Skin epidermis (tissue), 12 donors: ENCODE results near the gene MYO10.
"Not testable (repeated sequence)": the region's sequence is repeated elsewhere in the genome, so short reads cannot be mapped to it uniquely, and the experiment has no call there.

Experiments
- H3K27ac ChIP-seq, 21 experiments: fragments of 200-600 bp; sonication (generic) in 11 of 21; one replicate each; pipeline ENCODE4 v1.5.0; 2020; ENCODE audit warnings: mild to moderate bottlenecking in 3 of 21, inconsistent platforms in 2 of 21, moderate library complexity in 2 of 21
- H3K4me3 ChIP-seq, 7 experiments: fragments of 200-600 bp; sonication (generic) in 2 of 7; one replicate each; pipeline ENCODE4 v1.5.0; 2020; ENCODE audit warnings: inconsistent platforms in 2 of 7, mild to moderate bottlenecking in 2 of 7, moderate library complexity in 1 of 7

Gene MYO10

DNA sequence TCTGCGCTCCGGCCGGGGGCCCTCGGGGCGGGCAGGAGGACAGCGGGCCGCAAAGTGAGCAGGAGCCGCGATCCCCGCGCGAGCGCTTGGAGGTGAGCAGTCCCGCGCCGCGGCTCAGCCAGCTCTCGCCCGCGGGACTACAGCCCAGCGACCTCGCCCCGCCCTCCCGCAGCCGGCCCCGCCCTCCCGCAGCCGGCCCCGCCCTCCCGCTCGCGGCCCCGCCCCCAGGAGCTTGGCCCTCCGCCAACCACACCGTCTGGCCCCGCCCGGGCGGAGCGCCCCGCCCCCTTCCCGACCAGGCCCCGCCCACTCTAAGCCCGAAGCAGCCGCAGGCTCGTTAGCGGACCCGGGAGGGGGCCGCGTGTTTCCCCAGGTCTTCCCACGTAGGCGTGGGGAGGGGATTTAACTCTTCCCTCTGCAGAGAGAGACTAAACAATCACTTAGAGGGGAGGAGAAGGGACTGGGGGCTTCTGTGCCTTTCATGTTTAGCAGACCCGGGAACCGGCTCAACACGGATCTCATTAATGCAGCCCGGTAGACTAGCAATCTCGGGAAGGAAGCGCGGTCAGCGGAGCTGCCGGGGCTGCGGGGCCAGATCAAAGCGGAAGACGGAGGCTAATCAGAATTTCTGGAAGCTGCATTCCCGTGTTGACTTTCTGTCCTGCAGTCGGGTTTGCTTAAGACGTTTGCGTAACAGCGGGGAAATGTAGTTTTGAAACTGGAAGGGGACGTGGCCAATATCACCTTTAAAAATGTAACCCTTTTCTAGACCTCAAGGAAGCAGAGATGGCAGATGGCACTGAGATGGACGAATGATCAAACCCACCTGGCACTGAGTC is at the start of gene MYO10:
TSS of gene MYO10 (minus strand) at position 139 of the 839 bp plus-strand sequence. CDS start 480 bp downstream, outside the sequence.
- Histone ChIP-seq H3K4me3 (peak within 1 kb of the TSS; percentile 59 to 84 (median 80)), H3K27ac (peak within 1 kb of the TSS; percentile 63 to 96 (median 87))

- not testable (repeated sequence) for H3K27ac ChIP-seq, H3K4me3 ChIP-seq
Observed at GRCh38 chr5:16985304-16985703, 49.2 kb upstream of the MYO10 start.

- no peak overlapping the region for H3K4me3 ChIP-seq
- H3K27ac ChIP-seq: no peak overlapping the region
Observed at GRCh38 chr5:16983972-16984371, 47.9 kb upstream of the MYO10 start.

DNA sequence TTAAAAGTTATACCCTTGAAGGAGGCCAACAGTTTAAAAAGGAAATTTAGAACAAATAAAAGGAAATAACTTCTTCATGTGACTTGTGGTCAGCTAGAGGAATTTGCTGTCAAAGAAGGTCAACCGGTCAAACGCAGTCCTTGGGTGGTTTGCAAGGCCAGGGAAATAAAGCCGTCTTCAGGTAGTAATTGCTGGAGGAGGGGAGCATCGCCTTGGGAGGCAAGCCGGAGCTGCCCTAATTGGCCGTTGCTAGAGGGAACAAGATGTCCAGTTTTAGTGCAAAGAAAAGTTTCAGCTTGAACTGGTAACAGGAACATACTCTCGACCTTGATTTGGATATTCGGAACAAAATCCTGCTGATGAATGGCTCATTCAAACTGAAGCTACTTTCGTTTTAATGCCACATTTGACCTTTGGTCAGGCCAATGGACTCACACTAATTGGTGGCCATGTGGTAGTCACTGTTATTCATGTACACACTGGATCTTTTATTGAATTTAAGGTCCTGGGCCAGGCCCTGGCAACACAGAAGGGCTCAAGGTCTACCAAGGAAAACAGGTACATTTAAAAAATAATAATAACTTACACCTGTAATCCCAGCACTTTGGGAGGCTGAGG is 47.0 kb upstream of the MYO10 start:
- Histone ChIP-seq H3K4me3 (no peak overlapping the region), H3K27ac (no peak overlapping the region)

- no peak overlapping the region for H3K27ac ChIP-seq
- no peak overlapping the region for H3K4me3 ChIP-seq
Observed at GRCh38 chr5:16981700-16982099, 45.6 kb upstream of the MYO10 start.

DNA sequence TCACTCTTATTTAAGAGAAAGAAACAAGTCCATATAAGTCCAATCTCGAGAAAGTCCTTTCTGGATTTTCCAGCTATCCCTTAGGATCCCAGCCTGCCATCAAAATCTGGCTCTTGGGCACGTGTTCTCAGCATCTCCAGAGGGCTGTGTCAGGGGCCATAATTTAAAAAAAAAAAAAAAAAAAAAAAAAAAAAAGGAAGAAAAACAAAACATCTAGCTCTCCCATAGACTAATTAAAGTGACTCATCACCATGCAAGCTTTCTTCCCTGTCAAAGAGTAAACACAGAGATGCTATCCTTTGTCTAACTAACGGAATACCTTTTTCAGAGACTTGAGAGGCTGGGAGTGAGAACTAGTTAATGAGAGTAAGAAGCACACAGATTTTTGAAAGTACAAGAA is 44.9 kb upstream of the MYO10 start:
- Histone ChIP-seq H3K27ac (no peak overlapping the region), H3K4me3 (no peak overlapping the region)

DNA sequence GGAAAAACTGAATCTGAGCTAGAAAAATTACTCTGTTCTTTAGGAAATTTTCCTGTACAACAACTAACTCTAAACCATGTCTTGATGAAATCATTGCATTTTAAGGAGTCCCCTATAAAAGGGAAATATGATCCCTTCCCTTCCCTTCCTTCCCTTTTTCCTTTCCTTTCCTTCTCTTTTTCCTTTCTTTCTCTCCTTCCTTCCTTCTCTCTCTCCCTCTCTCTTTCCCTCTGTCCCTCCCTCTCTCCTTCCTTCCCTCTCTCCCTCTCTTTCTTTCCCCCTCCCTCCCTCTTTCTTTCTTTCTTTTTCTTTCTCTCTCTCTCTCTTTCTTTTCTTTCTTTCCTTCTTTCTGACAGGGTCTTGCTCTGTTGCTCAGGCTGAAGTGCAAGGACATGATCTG is 42.2 kb upstream of the MYO10 start:
- no peak overlapping the region for H3K4me3 ChIP-seq

GRCh38 chr5:16976625-16977008 is 40.5 kb upstream of the MYO10 start:
- no peak overlapping the region for H3K4me3 ChIP-seq
- H3K27ac ChIP-seq: no peak overlapping the region

More for the DNA sequence above, 42.2 kb upstream of the MYO10 start:
- H3K27ac ChIP-seq: no peak overlapping the region

DNA sequence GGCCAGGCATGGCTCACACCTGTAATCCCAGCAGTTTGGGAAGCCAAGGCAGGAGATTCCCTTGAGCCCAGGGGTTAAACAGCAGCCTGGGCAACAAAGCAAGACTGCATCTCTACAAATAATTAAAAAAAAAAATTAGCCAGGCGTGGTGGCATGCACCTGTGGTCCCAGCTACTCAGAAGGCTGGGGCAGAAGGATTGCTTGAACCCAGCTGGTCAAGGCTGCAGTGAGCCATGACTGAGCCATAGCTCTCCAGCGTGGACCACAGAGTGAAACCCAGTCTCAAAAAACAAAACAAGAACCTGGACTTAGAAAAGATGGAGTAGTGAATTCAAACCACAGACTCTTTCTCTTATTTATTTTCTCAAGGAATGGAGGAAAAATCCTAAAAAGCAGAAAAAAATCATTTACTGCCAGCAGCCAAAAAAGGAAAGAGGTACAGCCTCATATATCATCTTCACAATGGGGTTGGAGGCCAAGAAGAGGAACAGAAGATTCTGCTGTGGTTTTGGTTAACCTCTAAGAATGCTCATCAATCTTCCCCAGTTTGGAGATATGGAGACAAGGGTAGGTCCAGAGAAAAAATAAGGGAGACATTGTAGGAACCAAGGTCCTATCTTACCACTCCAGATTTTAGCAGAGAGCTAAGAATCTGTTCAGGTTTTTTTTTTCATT is 40.0 kb upstream of the MYO10 start:
- H3K4me3 ChIP-seq: no peak overlapping the region
- H3K27ac ChIP-seq: no peak overlapping the region

GRCh38 chr5:16974981-16975380 is 38.9 kb upstream of the MYO10 start:
- no peak overlapping the region for H3K4me3 ChIP-seq
- H3K27ac ChIP-seq: no peak overlapping the region

GRCh38 chr5:16970826-16971225 is 34.7 kb upstream of the MYO10 start:
- Histone ChIP-seq H3K4me3 (no peak overlapping the region), H3K27ac (peak overlapping the region in 1 of 21 experiments; percentile 8)

DNA sequence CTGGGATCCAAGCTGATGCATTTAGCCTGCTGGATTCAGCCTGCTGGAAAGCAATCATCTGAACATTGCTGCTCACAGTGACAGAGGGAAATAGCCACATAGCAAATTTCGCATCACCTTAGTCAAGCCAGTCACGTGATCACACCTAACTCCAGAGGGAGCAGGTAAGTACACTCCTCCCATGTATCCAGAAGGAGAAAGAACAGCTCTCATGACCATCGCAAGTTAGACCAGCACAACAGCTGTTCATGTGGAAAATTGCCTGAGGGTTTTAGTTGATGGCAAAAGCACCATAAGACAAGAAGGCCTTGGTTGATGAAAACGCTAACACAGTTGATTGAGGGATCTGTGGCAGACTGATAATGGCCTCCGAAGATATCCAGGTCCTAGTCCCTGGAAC is 34.2 kb upstream of the MYO10 start:
- Histone ChIP-seq H3K27ac (no peak overlapping the region), H3K4me3 (no peak overlapping the region)

GRCh38 chr5:16965581-16965980 is 29.5 kb upstream of the MYO10 start:
- H3K4me3 ChIP-seq: no peak overlapping the region
- no peak overlapping the region for H3K27ac ChIP-seq

GRCh38 chr5:16963821-16964220 is 27.7 kb upstream of the MYO10 start:
- H3K4me3 ChIP-seq: no peak overlapping the region
- H3K27ac ChIP-seq: no peak overlapping the region

GRCh38 chr5:16961131-16961530 is 25.0 kb upstream of the MYO10 start:
- H3K4me3 ChIP-seq: no peak overlapping the region

GRCh38 chr5:16957304-16958196 is 21.5 kb upstream of the MYO10 start:
- no peak overlapping the region for H3K27ac ChIP-seq
- no peak overlapping the region for H3K4me3 ChIP-seq

More at GRCh38 chr5:16961131-16961530, 25.0 kb upstream of the MYO10 start:
- H3K27ac ChIP-seq: no peak overlapping the region

DNA sequence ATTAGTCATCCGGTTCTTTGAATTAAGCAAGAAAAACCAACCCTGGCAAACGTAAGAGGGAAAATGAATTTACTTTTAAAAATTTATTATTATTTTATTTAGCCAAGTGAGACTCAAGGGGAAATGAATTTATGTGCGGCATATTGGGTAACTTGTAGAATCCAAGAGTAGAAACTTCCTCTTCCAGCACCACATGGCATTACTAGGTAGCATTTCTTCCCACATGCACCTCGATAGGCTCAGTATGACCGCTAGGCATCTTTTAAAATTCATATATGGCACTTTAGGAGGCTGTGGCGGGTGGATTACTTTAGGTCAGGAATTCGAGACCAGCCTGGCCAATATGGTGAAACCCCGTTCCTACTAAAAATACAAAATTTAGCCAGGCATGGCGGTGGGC is 17.6 kb upstream of the MYO10 start:
- Histone ChIP-seq H3K27ac (no peak overlapping the region), H3K4me3 (no peak overlapping the region)

GRCh38 chr5:16952968-16953671 is 17.0 kb upstream of the MYO10 start:
- H3K4me3 ChIP-seq: no peak overlapping the region
- H3K27ac ChIP-seq: no peak overlapping the region

GRCh38 chr5:16946725-16947124 is 10.6 kb upstream of the MYO10 start:
- Histone ChIP-seq H3K4me3 (no peak overlapping the region), H3K27ac (no peak overlapping the region)
